ENCODE results near the gene GPRIN3. TPM values are rescaled to one million over a fixed set of nuclear protein-coding genes. Genes with fewer than 3 reads are reported as not detected.

GPRIN3 gene
- total RNA-seq, 1 donor from 2014 or later: 34.2 TPM

GRCh38 chr4:89329280-89329679, 21.7 kb upstream of the GPRIN3 start:
- no peaks in the 10 kb centered on the region for H3K36me3 ChIP-seq
- intact Hi-C loops (cut with DNase I): no loop called here
- H3K4me3 ChIP-seq: no peak overlapping the region
- DNase-seq: no peak
- H3K27me3 ChIP-seq (ENCODE audit: low read depth): no peaks in the 10 kb centered on the region
- H3K9me3 ChIP-seq: no peaks in the 10 kb centered on the region
- no peaks in the 10 kb centered on the region for H3K4me1 ChIP-seq
- TF ChIP-seq, protein P1, sequence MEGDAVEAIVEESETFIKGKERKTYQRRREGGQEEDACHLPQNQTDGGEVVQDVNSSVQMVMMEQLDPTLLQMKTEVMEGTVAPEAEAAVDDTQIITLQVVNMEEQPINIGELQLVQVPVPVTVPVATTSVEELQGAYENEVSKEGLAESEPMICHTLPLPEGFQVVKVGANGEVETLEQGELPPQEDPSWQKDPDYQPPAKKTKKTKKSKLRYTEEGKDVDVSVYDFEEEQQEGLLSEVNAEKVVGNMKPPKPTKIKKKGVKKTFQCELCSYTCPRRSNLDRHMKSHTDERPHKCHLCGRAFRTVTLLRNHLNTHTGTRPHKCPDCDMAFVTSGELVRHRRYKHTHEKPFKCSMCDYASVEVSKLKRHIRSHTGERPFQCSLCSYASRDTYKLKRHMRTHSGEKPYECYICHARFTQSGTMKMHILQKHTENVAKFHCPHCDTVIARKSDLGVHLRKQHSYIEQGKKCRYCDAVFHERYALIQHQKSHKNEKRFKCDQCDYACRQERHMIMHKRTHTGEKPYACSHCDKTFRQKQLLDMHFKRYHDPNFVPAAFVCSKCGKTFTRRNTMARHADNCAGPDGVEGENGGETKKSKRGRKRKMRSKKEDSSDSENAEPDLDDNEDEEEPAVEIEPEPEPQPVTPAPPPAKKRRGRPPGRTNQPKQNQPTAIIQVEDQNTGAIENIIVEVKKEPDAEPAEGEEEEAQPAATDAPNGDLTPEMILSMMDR (IDR thresholded peaks at IDR 0.05): no peak
- ATAC-seq: no peak
- no peak overlapping the region for H3K27ac ChIP-seq

GRCh38 chr4:89324671-89325070, 17.1 kb upstream of the GPRIN3 start:
- Histone ChIP-seq H3K9me3 (no peaks in the 10 kb centered on the region), H3K36me3 (no peaks in the 10 kb centered on the region), H3K27ac (no peak overlapping the region), H3K4me1 (no peaks in the 10 kb centered on the region), H3K4me3 (no peak overlapping the region), H3K27me3 (ENCODE audit: low read depth) (no peaks in the 10 kb centered on the region)
- ATAC-seq: peak; percentile 83 to 95
- DNase-seq: no peak
- intact Hi-C loops (cut with DNase I): no loop called here
- TF ChIP-seq, protein P1 (IDR thresholded peaks at IDR 0.05): no peak

DNA sequence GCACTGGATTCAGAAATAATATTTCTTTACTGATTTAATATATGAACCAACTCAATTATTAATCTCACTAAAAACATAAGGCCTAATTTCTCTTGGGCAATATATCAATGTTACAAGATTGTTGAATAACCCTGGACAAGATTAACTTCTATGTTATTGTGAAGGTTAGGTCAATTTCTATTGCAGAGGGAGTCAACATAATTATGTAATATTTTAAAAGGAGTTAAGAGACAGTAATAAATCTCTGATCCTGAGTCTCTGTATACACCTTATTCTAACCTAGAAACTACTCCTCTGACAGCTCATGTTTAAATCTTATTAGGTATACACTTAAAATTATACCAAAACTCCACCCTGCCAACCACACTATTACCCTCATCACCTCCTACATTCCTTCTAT, 15.1 kb upstream of the GPRIN3 start:
- Histone ChIP-seq H3K4me1 (peaks cover 3% of the 10 kb centered on the region), H3K27me3 (ENCODE audit: low read depth) (no peaks in the 10 kb centered on the region), H3K36me3 (no peaks in the 10 kb centered on the region), H3K27ac (no peak overlapping the region), H3K4me3 (no peak overlapping the region), H3K9me3 (no peaks in the 10 kb centered on the region)
- TF ChIP-seq, protein P1 (IDR thresholded peaks at IDR 0.05): no peak
- ATAC-seq: no peak
- intact Hi-C loops (cut with DNase I): no loop called here
- no peak for DNase-seq

DNA sequence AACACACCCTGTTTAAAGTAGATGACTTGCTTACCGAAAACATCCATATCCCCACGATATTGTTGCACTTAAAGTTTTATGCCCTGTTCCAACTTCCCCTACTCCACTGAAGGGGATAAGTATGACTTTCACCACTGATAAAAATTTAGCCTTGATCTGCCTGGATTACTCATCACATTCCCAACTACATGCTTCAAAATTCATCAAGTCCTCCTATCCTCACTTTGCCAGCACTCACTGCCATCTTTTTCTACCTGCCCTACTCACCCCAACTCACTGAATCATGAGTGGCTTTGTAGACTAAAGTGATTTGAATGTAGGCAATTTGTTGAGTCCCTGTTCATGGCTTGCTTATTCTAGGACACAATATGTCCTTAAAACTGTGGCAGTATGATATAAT, 12.2 kb upstream of the GPRIN3 start:
- TF ChIP-seq, protein P1 (IDR thresholded peaks at IDR 0.05): no peak
- DNase-seq: no peak
- no peak for ATAC-seq
- no peak overlapping the region for H3K27ac ChIP-seq
- no peaks in the 10 kb centered on the region for H3K36me3 ChIP-seq
- no peak overlapping the region for H3K4me3 ChIP-seq
- no peaks in the 10 kb centered on the region for H3K27me3 ChIP-seq (ENCODE audit: low read depth)
- H3K4me1 ChIP-seq: peaks cover 18% of the 10 kb centered on the region
- intact Hi-C loops (cut with DNase I): no loop called here
- no peaks in the 10 kb centered on the region for H3K9me3 ChIP-seq

DNA sequence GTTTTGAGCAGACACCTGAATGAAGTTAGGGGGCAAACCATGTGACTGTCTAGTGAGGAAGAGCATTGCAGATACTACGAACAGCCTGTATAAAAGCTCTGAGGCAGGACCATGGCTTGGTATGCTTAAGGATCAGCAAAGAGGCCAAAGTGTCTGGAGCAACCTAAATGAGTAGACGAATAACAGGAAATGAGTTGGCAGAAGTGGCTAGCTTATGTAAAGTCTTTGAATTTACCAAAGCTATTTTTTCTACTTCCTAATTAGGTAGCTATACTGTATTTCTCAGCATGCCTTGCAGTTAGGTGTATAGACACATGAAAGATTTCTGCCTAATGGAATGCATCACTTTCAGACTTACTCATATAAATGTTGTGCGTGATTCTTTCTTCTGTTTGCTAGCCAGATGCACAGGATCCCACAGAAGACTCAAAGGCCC, 9.3 kb upstream of the GPRIN3 start:
- intact Hi-C loops (cut with DNase I): no loop called here
- Histone ChIP-seq H3K27ac (peak overlapping the region; percentile 50), H3K9me3 (no peaks in the 10 kb centered on the region), H3K4me1 (peaks cover 18% of the 10 kb centered on the region), H3K27me3 (ENCODE audit: low read depth) (no peaks in the 10 kb centered on the region), H3K4me3 (no peak overlapping the region), H3K36me3 (no peaks in the 10 kb centered on the region)
- TF ChIP-seq, protein P1 (IDR thresholded peaks at IDR 0.05): no peak
- DNase-seq (no peak), ATAC-seq (peak; percentile 76 to 87)

DNA sequence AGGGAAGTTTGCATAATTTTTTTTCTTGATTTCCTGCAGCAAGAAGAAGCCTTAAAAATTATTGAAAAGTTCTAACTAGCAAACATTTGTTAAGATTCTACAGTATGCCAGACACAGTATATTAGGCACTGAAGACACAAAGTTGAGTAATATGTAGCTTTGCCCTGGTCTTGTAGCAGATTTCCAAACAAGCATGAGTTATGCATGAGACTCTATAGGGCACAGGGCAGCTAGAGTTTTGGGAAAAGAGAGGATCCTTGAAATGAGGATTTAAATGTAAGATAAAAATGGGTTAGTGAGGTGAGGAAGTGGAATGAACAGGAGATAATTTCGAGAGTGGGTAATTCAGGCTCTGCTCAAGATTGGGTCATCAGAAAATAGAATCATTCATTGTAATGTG, 8.6 kb upstream of the GPRIN3 start:
- H3K9me3 ChIP-seq: no peaks in the 10 kb centered on the region
- no peak overlapping the region for H3K4me3 ChIP-seq
- H3K27me3 ChIP-seq (ENCODE audit: low read depth): no peaks in the 10 kb centered on the region
- ATAC-seq (peak; percentile 74 to 80), DNase-seq (no peak)
- peaks cover 18% of the 10 kb centered on the region for H3K4me1 ChIP-seq
- TF ChIP-seq, protein P1 (IDR thresholded peaks at IDR 0.05): no peak
- intact Hi-C loops (cut with DNase I): no loop called here
- H3K27ac ChIP-seq: peak overlapping the region; percentile 50
- H3K36me3 ChIP-seq: no peaks in the 10 kb centered on the region
